NCI-H2081 (cell line): ENCODE results near the gene DPP4.
"Not testable (repeated sequence)": the region's sequence is repeated elsewhere in the genome, so short reads cannot be mapped to it uniquely, and the experiment has no call there.

Source experiments
- DNase-seq, 2 experiments: peaks; one replicate each; lab custom pipeline; 2025; lab: John Stamatoyannopoulos, UW

Gene DPP4

DNA sequence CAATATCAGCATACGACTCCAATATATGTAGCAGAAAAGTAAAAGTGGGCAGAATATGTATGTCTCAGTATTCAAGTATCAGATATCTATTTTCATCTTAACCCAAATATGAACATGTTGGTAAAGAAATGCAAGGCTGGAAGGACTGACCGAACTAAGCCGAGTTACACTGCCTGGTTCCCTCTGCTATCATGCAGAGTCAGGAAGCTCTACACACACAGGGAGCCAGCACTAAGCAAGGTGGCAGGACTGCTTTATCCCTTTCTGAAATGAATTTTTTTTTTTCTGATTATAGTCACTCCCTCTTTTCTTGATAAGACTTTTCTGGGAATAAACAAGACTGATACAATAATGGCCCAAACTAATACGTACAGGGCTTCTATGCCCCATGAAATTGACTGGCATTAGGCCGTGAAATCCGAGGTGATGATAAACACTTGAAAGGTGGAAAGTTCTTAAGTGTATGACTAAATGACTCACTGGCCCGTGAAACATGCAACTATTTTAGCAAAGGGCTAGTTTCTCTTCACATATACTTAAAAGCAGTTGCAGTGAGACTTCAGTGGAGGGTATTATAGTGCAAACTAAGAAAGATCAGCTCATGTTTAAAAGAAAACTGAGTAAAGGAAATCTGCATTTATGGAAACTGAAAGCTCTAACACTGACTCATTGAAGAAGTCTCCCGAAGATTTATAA lies 14.9 kb downstream of the DPP4 start:
- no peak for DNase-seq

DNA sequence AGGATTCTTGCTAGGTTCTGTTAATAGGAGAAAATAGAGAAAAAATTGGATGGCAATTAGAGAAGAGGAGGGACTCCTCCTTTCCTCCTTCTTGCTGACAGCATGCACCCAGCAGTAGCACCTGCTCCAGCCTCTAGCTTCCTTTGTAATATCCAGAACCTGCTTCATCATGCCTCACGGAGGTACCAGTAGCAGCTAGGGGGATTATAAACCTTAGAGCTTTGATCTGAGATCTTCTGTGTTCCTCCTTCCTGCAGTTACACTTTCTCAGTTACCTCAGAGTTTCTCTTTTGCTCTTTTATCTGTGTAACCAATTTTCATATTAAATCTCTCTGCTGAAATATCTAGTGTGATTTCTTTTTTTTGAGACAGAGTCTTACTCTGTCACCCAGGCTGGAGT lies 16.6 kb downstream of the DPP4 start:
- no peak for DNase-seq

DNA sequence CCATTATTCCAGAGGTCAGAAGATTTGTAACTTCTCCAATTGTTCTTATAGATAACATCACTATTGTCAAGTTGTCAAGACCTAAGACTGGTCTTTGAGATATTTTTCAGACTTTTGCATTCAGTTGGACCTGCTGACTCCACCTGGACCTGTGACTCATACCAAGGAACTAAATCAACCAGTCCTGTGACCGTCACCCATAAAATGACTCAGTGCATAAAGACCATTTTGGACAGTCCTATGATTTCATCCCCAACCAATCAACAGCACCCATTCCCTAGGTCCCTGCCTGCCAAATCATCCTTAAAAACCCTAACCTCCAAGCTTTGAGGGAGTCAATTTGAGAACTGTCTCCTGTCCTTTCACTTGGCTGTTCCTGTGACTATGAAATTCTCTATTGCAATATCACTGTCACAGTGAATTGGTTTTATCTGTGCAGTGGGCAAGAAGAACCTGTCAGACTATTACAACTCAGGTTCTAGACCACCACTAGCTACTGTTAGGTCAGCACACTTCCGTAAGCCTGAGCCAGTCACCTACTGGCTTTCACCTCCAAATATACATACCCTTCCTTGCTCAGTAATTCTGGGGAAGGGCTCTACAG lies 17.1 kb downstream of the DPP4 start:
- no peak for DNase-seq

DNA sequence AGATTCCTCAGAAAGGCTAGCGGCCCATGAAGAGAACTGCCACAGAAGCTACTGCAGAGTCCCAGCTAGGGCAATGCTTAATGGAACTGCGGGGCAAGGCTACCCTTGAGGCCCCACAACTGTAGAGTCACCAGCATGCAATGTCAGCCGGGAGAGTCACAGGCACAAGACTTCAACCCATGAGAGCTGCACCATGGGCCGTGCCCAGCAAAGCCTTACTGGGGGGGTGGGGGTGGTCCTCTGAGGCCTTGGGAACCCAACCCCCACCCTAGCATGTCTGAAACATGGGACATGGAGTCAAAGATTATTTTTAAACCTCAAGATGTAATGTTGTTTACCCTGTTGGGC lies 20.2 kb downstream of the DPP4 start:
- DNase-seq = no peak

DNA sequence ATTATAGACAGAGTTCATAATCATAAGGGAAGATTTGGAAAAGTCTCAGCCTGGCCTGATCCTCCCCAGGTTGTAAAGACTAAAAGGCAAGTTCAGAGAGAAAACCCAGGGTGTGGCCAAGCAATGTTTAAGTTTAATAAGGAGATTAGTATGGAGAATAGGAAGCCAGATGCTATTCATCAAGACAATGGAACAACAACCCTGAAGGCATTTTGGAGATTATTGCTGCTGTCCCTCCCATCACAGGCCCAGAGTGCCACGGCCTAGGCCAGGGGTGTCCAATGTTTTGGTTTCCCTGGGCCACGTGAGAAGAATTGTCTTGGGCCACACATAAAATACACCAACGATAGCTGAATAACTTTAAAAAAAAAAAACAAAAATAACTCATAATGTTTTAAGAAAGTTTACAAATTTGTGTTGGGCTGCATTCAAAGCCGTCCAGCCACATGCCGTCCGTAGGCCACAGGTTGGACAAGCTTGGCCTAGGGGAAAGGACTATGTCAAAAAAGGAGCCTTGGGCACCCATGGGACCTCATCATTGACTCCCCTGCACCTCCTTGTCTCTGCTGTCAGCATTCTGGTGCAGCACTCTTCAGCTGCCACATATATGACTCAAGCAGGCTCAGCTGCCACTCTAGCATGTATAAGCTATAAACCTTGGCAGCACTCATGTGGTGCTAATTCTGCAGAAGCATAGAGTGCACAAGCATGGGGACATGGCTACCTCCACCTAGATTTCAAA lies 20.8 kb downstream of the DPP4 start:
- no peak for DNase-seq

DNA sequence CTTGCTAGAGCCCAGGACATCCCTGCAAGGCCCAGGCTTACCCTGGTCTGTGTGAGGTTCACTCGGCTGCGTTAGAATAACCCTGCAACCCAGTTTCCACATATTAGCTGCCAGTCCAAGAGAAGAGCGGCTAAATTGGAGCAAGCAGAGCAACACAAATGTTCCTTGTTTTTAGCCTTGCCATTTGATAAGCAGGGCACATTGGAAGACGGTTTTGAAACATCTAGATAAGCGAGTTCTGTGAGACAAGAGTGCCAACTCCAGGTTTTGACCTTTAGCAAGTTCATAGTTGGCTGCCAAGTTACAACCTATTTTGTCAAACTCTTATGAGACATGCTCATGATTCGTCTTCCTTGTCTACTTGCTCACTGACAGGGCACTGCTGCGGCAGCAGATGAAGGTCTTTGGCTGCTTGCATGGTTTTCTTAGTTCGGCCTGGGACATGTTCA lies 23.5 kb downstream of the DPP4 start:
- DNase-seq = no peak

DNA sequence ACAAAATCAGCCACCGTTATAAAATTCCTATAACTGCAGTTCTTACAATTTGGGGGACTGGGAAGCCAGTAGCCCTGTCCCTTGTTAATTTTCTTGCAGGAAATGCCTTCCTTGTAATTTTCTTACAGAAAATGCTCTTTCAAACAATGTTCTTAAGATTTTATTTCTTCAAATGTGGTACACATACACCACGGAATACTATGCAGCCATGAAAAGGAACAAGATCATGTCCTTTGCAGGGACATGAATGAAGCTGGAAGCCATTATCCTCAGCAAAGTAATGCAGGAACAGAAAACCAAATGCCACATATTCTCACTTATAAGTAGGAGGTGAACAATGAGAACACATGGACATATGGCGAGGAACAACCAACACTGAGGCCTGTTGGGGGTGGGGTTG lies 24.9 kb downstream of the DPP4 start:
- not testable (repeated sequence) for DNase-seq

DNA sequence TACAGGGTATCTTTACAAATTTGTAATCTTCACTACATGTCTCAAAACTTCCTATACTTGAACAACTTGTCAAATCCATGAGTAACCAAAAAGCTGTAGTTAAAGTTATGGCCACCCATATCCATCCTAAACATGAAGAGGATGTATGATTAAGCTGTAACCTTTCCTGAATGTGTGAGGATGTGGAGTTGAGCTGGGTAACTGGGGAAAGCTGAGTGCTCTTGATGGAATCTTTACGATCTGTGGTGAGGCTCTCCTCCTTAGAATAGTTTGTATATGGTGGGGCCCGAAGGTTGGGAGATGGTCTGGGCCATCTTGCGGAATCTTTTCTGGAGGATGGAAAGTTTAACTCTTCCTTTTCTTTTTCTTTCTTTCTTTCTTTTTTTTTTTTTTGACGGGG lies 29.4 kb downstream of the DPP4 start:
- no peak for DNase-seq

DNA sequence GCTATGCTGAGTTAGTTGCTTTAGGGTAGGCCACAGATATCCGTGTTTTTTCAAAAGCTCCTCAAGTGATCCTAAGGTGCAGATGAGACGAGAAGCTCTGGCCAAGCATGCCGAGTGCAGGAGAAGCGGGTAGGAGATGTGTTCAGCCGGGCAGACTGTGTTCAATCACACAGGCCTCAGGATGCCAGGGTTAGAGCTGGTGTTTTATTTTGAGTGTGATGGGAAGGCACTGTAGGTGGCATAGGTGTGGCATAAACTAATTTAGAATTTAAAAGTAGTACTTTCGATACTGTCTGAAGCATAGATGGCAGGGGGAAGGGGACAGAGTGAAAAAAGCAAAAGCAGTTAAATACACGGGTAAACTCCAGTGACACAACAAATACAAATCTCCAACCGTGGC lies 30.9 kb downstream of the DPP4 start:
- DNase-seq = no peak

DNA sequence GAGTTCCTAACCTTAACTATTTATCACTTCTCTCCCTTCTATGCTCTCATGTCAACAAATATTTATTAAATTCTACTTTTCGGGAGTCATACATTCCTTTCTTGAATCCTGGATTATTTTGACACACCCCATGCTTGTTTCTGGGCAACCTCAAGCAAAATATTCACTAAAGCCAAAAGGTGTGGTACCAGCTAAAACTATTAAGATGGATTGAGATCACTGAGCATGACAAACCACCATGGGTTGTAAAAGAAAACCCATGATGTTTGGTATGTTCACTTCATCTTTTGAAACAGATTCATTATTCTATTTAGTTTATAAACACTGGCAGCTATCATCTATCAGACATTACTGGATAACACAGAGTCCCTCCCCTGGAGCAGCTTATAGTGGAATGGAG lies 32.5 kb downstream of the DPP4 start:
- no peak for DNase-seq

DNA sequence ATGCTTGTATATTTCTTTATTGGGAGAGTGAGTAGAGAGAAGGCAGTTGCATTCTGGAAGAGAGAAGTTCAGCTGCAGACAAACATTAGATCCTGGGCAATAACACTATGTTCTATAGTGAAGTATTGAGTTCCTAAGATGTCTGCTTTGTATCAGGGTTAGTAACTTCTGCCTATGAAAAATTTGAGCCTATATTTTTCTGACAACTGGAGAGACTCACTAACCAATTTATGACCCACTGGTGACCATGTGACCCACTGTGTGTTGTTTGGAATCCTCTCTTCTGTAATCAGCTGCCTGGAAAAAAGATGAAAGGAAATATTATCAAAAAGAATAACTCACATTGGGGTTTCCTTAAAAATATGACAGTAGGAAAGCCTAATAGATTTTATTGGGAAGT lies 35.3 kb downstream of the DPP4 start:
- no peak for DNase-seq

DNA sequence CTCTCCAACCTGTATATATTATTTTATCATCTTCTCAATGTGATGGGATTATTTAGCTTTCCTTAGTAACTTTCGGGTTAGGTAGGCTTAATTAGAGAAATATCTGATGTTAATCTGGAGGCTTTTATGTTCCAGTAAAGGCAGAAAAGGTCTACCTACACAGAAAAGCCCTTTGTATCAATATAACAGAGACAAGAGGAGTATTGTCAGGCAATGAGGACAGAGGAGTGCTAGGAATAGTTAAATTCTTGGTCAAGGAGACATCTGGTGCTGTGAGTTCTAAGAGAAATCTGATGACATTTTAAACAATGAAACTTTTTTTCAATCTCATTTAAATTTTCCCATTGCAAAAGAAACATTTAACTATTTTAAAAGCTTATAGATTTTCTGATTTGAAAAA lies 36.1 kb downstream of the DPP4 start:
- no peak for DNase-seq

DNA sequence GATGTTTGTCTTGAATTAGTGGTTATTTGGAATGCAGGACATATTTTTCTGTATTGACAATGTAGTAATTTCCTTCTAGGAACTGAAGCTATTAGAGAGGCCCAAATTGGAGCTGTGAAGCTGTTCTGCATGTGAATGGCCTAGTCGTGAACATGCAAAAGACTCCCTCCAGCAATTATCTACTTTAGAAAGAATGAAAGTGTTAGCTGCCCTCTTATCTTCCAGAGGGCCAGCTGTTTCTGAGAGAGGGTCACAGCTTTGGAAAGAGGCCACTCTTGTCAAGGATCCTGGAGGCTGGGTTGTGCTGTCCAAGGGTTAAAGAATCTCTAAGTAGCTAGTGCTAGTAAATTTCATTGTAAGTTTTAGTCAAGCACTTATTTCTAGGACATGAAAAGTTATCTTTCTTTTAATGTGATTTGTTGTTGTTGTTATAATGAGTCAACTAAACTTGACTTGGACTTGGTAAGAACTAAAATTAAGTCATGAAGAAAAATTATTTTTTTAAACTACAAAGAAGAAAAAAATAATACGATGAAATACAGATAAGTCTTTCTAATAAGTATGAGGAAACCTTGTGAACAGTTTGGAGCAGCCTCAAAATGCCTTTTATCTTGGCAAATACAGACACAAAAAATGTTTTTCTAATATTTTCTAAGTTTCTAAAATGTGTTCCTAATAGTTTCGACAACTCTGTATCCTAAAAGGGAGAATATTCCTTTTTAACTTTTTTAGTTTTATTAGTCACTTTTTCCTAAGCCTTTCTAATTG lies 36.8 kb downstream of the DPP4 start:
- no peak for DNase-seq

DNA sequence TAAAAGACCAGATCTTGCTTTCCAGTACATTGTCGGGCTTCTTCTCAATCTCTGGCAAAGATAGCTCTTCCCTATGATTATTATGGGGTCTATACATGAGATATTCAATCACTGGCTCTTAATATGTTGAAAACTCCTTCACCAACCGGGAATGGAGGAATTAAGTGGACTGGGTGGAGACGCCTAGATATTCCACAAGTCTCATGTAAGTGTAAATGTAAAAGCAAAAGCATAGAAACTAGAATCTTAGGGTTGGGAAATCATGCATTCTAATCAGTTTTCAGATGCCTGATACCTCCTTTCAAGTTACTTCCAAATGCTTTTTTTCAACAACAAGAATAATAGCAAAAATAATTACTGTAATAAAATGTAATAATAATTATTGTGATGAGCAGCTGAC lies 38.0 kb downstream of the DPP4 start:
- no peak for DNase-seq

DNA sequence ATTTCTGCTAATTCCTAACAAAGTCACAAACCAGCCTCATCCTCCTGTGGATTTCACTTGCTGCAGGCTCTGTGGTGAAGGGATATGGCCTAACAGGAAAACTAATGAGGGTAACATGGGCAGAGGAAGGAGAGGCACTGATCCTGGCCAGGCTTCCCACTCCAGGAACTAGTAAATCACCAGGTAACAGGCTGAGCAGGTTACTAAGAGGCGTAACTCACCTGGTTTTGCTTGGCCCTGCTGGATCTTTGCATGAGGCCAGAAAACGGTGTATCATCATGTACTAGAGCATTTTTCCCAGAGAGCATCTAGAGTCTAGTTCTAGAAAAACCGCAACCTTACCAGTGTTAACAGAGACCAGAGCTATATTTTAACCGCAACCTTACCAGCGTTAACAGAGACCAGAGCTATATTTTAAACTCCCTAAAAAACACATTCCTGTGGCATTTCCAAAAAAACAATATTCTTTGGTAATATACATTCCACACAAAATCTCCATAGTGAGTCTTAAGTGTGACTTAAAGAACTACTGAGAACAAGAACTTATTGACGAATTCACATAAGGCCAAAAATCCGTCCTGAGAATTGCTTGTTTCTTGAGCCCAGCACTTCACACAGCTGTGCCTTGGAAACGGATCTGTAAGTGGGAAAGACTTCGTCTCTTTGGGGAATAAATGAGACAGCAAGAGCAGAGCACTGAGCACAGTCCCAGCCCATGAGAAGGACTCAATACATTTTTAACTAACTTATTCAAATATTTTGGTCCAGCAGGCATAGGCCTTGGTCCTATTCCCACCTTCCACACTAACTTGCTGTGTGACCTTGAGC lies 43.4 kb downstream of the DPP4 start:
- DNase-seq = no peak

DNA sequence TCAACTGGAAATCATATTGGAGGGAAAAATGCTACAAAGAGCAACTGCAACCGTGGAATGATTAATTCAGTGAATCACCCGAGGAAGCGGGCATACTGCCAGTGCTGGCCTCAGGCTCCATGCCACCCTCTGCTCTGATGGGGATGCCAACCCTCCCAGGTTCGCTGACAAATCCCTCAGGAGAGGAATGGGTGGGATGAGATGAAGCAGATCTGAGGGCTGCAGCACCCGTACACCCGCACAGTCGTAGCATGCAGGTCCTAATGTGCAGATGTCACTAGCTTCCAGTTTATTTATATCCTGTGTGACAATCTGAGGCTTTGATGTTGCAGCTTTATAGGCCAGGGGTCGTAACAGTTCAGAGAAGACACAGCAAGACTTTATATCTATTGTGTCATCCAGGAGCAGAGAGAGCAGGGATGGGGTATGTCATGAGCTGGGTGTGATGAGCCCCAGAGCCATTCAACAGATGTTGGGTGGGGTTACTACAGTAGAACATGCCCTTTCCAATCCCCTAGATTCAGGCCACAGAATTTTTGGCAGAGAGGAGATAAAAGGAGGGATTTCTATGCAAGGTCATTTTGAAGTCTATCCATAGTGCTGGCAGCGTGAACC lies 44.6 kb downstream of the DPP4 start:
- no peak for DNase-seq

DNA sequence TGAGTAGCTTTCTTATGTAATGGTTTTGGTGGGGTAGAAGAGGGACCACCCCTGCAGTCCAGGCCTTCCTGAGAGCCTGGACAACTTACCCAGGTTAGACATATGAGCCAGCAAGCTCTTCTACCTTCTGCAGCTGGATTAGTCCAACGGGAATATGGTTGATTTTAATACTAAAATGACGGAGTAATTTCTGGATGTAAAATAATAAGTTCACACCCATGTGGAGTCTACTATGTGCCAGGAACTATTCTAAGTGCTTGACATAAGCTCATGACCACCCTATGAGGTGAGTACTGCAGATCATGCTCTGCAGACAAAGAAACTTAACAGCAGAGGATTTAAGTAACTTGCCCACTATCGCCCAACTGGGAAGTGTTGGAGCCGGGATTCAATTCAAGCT lies 45.5 kb downstream of the DPP4 start:
- DNase-seq = no peak

DNA sequence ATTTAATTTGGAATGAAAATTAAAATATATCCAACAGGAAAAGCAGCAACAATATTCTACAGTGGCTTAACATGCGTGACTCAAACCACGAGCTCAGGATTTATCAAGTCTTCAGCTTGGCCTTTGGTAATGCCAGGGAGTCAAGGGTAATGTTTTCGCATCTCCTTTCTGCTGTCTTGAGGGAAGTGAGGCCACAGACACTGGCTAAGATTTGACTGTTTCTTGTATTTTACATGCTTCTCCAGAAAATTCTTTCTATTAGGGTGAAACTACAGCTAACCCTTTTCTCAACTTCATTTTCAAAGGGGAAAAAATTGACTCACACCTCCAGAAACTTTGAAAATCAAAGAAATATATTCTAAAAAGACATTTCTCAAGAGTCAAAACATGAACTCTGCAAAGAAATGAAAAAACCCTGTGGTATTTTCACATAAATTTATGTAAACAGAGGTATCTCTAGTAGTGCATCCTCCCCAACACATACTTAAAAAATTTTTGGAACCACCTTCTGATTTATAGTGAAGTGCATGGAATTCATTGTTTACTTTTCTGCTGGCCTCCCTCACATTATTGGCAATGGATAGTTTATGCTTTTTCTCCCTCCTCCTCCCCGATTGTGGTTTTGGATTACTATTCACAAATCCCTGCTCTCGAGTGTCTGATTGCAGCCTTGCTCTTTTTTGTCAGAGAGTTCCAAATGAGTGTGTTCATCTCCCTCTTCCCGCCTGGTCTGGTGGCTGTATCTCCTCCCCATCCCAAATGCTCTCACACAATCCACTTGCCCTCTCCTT lies 48.7 kb downstream of the DPP4 start:
- no peak for DNase-seq

DNA sequence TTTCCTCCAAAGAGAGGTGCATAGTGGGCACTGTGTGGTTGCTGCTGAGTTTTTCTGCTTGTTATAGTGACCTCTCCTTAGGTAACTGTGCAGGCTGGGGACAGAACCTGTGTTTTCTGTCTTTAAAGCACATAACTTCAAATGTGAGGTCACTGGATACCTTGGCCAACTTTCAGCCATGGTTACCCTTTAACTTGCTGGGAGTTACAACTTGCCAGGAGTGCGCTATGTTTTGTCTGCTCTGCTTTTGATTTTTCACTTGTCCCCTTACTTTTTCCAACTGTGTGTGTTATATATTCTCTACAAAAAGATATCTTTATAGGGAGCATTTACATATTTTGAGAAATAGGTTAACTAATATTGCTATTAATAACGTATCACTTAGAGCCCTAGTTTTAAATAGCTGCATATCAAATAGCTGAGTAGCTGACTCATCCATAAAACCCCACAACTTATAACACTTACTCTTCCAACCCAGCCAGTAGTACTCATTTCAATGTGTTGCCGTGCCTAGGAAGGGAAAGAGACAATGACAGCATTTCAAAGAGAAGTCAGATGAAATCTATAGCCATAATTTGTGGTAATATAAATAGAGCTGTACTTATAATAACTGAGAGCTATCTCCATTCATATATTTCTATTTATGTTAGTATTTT lies 51.6 kb downstream of the DPP4 start:
- DNase-seq = no peak

DNA sequence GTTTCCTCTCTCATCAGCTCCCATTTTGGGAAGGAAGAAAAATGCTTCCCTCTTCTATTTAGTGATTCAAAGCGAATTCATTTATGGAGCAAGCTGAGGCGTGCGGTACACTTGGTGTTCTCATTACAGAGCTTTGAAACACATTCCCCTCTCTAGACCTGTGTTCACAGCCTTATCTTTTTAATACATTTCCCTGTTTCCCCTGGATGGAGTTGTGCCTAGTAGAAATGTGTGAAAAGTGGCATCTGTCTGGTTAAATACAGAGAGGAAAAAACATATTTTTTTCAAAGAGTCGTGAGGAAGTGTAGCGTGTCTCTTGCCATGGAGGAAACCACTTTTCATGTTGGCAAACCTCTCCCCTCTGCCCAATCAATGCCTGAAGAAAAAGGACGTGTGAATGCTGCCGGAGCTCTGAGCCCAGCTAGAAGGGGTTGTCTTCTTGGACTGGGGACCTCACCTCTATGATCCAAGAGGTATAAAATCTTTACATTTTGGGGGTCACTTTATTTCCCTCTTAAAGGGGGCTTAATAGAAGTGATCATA lies 52.4 kb downstream of the DPP4 start:
- DNase-seq = no peak
